Lower lobe of right lung (tissue), 2 donors: ENCODE results near the gene STK32C. TPM values are rescaled to one million over a fixed set of nuclear protein-coding genes. Genes with fewer than 3 reads are reported as not detected.

Experiments used
- ATAC-seq, 2 donors: fragments of 200-7000 bp; cut with Tn5 transposase; one replicate each; pipeline ENCODE4 v1.9.1; 2020 to 2022; ENCODE audit warnings: mild to moderate bottlenecking in 2 of 2, moderate library complexity in 2 of 2
- DNase-seq: peaks from one replicate; pipeline ENCODE4 v3.0.0-alpha.2; 2020
- H3K27ac ChIP-seq: fragments of 200-600 bp; one replicate; pipeline ENCODE4 v1.8.0; 2022
- H3K27me3 ChIP-seq: fragments of 200-600 bp; one replicate; pipeline ENCODE4 v1.8.0; 2022; ENCODE audit warnings: low read depth
- H3K36me3 ChIP-seq: fragments of 200-600 bp; one replicate; pipeline ENCODE4 v1.8.0; 2022; ENCODE audit warnings: mild to moderate bottlenecking
- H3K4me1 ChIP-seq: fragments of 200-600 bp; one replicate; pipeline ENCODE4 v1.8.0; 2022
- H3K4me3 ChIP-seq: fragments of 200-600 bp; one replicate; pipeline ENCODE4 v1.8.0; 2022; ENCODE audit warnings: mild to moderate bottlenecking
- H3K9me3 ChIP-seq: fragments of 200-600 bp; one replicate; pipeline ENCODE4 v1.8.0; 2022
- intact Hi-C: fragments of 100-400 bp; cut with DNase I; formaldehyde crosslinking; loops from one replicate; pipeline ENCODE4 v1.11.0; 2022
- total RNA-seq: library from RNA; stranded (reverse); fragmentation: NEBNext Ultra II Directional; extraction: Animal tissue kit (Norgen Biotek cat#: 25700); gene quantifications from one replicate; pipeline ENCODE4 v1.2.1, GENCODE V29; 2021
- TF ChIP-seq, protein P1 (sequence below): fragments of 200-600 bp; IDR thresholded peaks from one replicate; pipeline ENCODE4 v1.8.0; 2022; ENCODE audit warnings: antibody characterized with exemption, mild to moderate bottlenecking
- donor health status: DM: no; HTN: yes; CAD: no; lungs with severe emphysema.

The STK32C gene
- total RNA-seq, 1 donor from 2014 or later: 14.1 TPM

DNA sequence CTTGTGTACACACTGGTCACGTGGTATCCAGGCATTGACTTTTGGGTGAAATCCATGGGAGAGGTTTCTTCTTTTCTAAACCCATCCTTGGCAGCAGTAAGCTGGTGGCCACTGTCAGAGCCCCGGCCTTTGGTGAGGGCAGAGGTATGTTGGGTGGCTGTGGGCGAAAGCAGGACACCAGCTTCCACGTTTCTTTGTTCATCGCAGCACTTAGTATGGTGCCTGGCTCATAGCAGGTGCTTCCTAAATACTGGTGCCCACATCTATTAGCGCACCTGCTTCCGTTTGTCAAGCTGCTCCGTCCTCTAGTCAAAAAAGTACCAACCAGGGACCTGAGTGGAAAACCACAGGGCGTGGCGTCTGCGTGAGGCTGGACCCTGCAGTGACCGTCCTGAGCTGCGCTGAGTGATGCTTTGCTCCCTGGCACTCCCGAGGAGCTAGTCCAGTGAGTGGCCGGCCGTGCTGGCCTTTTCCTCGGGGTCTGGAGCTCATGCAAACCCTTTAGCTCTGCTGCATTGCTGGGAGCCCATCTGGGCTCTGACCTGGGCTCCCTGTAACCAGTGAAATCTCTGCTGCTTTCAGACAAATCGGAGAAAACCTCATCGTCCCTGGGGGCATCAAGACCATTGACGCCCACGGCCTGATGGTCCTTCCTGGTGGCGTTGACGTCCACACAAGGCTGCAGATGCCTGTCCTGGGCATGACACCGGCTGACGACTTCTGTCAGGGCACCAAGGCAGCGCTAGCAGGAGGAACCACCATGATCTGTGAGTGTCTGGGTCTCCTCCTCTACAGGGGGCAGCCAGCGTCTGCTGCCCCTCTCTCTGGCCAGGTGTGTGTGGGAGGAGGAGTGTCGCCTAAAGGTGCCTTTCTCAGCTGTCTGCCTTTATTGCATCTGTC lies 115.4 kb downstream of the STK32C start:
- no peaks in the 10 kb centered on the region for H3K9me3 ChIP-seq
- H3K4me1 ChIP-seq: peaks cover 7% of the 10 kb centered on the region
- ATAC-seq (no peak), DNase-seq (peak; percentile 39)
- no peak overlapping the region for H3K27ac ChIP-seq
- intact Hi-C loops: no loop called here
- H3K27me3 ChIP-seq: peaks cover 28% of the 10 kb centered on the region
- H3K4me3 ChIP-seq: no peak overlapping the region
- TF ChIP-seq, protein P1, sequence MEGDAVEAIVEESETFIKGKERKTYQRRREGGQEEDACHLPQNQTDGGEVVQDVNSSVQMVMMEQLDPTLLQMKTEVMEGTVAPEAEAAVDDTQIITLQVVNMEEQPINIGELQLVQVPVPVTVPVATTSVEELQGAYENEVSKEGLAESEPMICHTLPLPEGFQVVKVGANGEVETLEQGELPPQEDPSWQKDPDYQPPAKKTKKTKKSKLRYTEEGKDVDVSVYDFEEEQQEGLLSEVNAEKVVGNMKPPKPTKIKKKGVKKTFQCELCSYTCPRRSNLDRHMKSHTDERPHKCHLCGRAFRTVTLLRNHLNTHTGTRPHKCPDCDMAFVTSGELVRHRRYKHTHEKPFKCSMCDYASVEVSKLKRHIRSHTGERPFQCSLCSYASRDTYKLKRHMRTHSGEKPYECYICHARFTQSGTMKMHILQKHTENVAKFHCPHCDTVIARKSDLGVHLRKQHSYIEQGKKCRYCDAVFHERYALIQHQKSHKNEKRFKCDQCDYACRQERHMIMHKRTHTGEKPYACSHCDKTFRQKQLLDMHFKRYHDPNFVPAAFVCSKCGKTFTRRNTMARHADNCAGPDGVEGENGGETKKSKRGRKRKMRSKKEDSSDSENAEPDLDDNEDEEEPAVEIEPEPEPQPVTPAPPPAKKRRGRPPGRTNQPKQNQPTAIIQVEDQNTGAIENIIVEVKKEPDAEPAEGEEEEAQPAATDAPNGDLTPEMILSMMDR: no peak
- no peaks in the 10 kb centered on the region for H3K36me3 ChIP-seq

DNA sequence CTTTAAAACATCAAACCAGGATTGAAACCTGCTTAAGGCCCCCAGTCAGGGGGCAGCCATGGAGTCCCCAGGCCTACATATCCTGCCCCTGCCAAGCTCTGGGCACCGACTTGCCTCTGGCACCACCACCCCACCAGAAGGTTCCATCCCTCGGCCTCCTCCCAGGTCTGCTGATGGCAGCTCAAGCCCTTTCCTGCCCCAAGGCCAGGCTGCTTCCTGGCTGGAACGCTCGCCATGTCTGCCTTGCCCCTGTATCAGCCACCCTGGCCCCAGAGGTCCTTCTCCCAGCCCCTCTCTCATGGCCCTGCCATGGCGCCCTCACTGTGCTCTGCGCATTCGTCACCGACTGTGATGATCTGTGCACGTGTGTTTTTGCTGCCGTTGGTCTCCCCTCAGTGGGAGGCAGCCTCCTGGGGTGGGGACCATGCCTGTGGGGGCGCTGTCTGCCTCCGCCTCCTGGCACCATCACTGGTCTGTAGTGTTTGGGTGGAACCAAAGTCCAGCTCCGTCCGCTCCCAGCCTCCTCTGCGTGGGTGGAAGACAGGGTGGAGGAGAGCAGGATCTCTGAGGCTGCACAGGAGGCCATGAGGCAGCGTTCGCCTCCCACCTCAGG lies 117.8 kb downstream of the STK32C start:
- Histone ChIP-seq H3K4me3 (no peak overlapping the region), H3K27ac (no peak overlapping the region), H3K4me1 (peaks cover 17% of the 10 kb centered on the region), H3K9me3 (no peaks in the 10 kb centered on the region), H3K27me3 (peaks cover 40% of the 10 kb centered on the region), H3K36me3 (no peaks in the 10 kb centered on the region)
- intact Hi-C loops: no loop called here
- no peak for ATAC-seq
- no peak for DNase-seq
- TF ChIP-seq, protein P1: no peak

DNA sequence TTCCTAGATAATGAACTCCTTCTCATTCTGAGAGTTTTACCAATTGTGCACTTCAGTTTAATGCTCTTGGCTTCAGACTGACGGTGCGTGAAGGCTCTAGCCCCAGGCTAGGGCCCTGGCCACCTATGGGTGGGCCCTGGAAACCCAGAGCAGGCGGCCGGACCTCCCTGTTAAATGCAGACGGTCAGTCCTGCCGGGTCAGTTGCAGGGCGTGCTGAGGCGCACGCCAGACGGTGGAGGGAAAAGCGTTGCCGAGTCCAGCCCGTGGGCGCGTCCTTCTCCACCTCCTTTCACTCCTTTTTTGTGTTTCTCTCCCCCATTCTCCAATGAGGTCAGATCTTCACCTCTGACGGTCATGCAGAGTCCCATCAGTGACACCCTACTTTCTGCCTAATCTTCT lies 118.7 kb downstream of the STK32C start:
- ATAC-seq: no peak
- intact Hi-C loops: no loop called here
- Histone ChIP-seq H3K27me3 (peaks cover 49% of the 10 kb centered on the region), H3K27ac (no peak overlapping the region), H3K4me1 (peaks cover 17% of the 10 kb centered on the region), H3K4me3 (no peak overlapping the region), H3K9me3 (no peaks in the 10 kb centered on the region), H3K36me3 (no peaks in the 10 kb centered on the region)
- TF ChIP-seq, protein P1: no peak
- DNase-seq: no peak

DNA sequence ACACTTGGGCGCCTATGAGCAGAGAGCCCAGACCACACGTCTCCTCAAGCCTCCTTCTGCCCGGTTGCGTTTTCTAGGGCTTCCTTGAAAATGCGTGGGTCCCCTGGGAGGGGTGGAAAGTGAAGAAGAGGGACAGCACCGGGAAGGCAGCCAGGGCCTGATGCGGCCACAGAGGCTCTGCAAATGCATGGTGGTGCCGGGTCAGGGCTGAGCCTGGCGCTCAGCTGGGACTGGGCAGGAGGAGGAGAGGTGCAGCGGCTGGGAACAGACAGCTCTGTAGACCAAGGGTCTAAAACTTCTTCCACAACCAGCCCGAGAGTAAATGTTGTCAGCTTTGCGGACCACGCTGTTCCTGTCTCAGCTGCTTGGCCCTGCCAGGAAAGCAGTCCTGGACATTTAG lies 119.4 kb downstream of the STK32C start:
- Histone ChIP-seq H3K4me3 (no peak overlapping the region), H3K27me3 (peaks cover 56% of the 10 kb centered on the region), H3K27ac (no peak overlapping the region), H3K36me3 (no peaks in the 10 kb centered on the region), H3K9me3 (no peaks in the 10 kb centered on the region), H3K4me1 (peaks cover 17% of the 10 kb centered on the region)
- TF ChIP-seq, protein P1: no peak
- no peak for ATAC-seq
- intact Hi-C loops: no loop called here
- no peak for DNase-seq

DNA sequence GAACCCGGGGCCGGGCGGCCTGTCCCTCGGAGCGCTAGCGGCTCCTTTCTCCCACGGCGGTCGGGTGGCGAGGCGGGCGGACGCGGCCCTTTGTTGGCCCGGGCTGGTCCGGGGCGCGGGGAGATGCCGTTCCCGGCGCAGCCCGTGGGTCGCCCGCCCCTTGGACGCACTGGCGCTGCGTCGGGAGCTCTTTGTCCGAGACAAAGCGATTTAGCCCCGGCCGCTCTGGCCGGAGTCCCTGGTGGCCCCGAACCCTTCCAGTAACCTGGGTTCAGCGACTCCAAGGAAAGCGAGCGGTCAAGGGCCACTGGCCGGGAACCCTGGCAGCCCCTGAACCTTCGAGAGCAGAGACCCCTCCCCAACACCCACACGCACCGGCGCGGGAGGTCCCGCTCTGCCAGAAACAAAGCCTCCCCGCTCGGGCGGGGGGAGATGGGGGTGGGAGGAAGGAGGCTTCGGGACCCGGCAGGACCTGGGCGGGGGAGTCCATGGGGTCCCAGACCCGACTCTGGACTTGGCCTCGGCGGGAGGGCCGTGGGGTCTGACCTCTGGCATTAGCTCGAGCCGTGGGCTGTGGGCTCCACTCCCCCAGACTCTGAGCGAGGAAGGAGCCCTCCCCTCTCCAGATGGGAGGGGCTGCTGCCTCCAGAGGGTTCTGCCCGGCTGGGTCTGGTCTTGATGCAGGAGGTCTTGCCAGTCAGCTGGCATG lies 120.2 kb downstream of the STK32C start:
- Histone ChIP-seq H3K4me1 (peaks cover 17% of the 10 kb centered on the region), H3K9me3 (no peaks in the 10 kb centered on the region), H3K27me3 (peaks cover 61% of the 10 kb centered on the region), H3K36me3 (no peaks in the 10 kb centered on the region), H3K4me3 (peak overlapping the region; percentile 51), H3K27ac (no peak overlapping the region)
- intact Hi-C loops: no loop called here
- DNase-seq: no peak
- TF ChIP-seq, protein P1: no peak
- ATAC-seq: peak in 1 of 2 donors; percentile 4
